WERI-Rb-1 (cell line): ENCODE results near the gene S100A3.
A peak's percentile ranks its signal among the peaks of the same experiment; 100 is the strongest.
"Not testable (repeated sequence)": the region's sequence is repeated elsewhere in the genome, so short reads cannot be mapped to it uniquely, and the experiment has no call there.

Experiments
- DNase-seq: peaks from one replicate; pipeline ENCODE4 v3.0.0-alpha.2; 2020
- H3K27ac ChIP-seq: fragments of 250-450 bp; sonication (Bioruptor Pico); 2 replicates; pipeline ENCODE4 v1.5.1; 2020; ENCODE audit warnings: mild to moderate bottlenecking, moderate library complexity
- H3K27me3 ChIP-seq: fragments of 250-450 bp; sonication (Bioruptor Pico); 2 replicates; pipeline ENCODE4 v1.5.1; 2021; ENCODE audit warnings: mild to moderate bottlenecking, low read depth, moderate library complexity; ENCODE audit not compliant: insufficient read depth, severe bottlenecking
- H3K36me3 ChIP-seq: fragments of 250-450 bp; sonication (Bioruptor Pico); 2 replicates; pipeline ENCODE4 v1.5.1; 2020; ENCODE audit warnings: mild to moderate bottlenecking, moderate library complexity
- H3K4me3 ChIP-seq: 2 replicates; pipeline ENCODE4 v1.5.1; 2011; ENCODE audit warnings: low read depth, mild to moderate bottlenecking, control low read depth, low read length
- H3K9me3 ChIP-seq: fragments of 250-450 bp; sonication (Bioruptor Pico); 2 replicates; pipeline ENCODE4 v1.5.1; 2021; ENCODE audit warnings: mild to moderate bottlenecking, moderate library complexity; ENCODE audit not compliant: severe bottlenecking
- TF ChIP-seq, protein P1 (sequence below): IDR thresholded peaks from 2 replicates; pipeline ENCODE4 v1.5.1; 2011; ENCODE audit warnings: low read depth, mild to moderate bottlenecking, control low read depth, inconsistent platforms, low read length

S100A3 gene, protein sequence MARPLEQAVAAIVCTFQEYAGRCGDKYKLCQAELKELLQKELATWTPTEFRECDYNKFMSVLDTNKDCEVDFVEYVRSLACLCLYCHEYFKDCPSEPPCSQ

DNA sequence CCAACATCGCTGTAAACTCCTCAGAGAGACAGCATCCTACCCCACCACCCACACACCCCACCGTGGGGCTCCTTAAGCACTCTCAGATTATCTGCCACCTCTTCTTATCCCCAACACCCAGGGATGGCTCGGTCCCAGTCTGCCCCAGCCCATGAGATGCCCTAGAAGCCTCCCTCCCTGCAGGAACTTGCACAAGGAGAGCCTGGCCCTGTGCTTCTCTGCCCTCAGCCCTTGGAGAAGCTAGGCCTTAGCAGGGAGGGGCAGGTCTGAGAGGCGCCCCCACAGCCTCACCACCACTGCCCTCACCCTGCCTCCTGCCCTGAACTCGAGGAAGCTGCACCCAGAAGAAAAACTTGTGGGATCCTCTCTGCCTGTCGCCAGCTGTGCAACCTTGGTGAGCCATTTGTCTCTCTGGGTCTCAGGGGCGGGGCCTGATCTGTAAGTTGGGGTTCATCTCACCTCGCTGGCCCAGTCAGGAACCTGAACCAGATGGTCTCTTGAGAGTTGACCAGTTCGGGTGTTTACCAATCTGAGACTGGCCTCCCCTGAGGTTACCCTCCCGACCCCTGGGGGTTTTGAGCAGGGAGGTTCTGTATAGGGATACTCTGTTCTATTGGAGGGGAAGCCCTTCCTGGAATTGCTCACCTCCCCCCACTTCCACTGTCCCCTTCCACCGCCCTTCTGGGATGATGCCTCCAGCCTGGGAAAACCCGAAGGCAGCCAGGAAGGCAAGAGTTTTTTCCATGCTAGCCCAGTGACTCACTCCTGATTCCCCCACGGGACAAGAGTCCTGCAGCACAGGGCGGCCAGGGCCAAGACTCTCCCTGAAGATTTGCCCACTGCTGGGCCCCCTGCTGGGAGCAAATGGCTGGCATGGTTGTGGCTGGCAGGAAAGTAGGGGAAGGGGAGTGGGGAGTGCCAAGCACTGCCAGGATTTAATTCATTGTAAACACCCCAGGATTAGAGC, at the start of gene S100A3:
Gene S100A3, minus strand, starts transcription at position 537 of the 967 bp plus-strand sequence. CDS start 773 bp downstream, outside the sequence.
- no peaks in the 10 kb centered on the region for H3K27me3 ChIP-seq
- no peaks in the 10 kb centered on the region for H3K36me3 ChIP-seq
- no peaks in the 10 kb centered on the region for H3K9me3 ChIP-seq
- DNase-seq = no peak
- no peak within 1 kb of the TSS for H3K4me3 ChIP-seq
- H3K27ac ChIP-seq = no peak within 1 kb of the TSS
- TF ChIP-seq, protein P1, sequence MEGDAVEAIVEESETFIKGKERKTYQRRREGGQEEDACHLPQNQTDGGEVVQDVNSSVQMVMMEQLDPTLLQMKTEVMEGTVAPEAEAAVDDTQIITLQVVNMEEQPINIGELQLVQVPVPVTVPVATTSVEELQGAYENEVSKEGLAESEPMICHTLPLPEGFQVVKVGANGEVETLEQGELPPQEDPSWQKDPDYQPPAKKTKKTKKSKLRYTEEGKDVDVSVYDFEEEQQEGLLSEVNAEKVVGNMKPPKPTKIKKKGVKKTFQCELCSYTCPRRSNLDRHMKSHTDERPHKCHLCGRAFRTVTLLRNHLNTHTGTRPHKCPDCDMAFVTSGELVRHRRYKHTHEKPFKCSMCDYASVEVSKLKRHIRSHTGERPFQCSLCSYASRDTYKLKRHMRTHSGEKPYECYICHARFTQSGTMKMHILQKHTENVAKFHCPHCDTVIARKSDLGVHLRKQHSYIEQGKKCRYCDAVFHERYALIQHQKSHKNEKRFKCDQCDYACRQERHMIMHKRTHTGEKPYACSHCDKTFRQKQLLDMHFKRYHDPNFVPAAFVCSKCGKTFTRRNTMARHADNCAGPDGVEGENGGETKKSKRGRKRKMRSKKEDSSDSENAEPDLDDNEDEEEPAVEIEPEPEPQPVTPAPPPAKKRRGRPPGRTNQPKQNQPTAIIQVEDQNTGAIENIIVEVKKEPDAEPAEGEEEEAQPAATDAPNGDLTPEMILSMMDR = no peak

DNA sequence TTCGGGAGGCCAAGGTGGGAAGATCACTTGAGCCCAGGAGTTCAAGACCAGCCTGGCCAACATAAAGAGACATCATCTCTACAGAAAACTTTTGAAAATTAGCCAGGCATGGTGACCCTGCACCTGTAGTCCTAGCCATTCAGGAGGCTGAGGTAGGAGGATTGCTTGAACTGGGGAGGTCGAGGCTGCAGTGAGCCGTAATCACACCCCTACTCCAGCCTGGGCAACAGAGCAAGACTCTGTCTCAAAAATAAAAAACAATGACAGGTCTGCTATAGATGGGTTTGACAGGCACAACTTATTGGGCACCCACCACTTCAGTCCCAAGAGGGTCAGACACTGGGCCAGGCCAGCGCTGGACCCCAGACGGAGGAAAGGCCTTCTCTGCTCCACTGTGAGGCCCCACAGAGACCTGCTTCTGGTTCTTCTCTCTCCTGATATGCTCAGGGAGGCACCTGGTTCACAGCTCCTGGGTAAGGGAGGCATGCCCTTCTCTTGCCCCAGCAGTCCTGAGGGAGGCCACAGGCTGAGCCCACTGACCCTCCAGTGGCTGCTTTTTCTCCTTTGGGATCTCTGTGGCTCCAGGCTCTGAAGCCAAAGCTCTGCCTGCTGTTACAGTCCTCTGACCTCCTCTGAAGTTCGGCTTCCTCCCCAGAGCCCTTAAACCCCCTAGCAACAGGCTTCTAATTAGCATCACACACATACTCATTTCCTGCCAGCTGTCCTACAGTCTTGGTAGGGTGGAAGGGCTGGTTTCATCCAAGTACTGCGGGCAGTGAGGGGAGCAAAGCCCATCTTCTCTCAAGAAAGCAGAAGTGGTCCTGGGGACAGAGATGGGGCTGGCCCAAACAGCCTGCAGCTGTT, 49.5 kb upstream of the S100A3 start:
- H3K27me3 ChIP-seq = no peaks in the 10 kb centered on the region
- no peak overlapping the region for H3K4me3 ChIP-seq
- TF ChIP-seq, protein P1 = no peak
- peak; percentile 76 for DNase-seq
- no peaks in the 10 kb centered on the region for H3K36me3 ChIP-seq
- H3K9me3 ChIP-seq = no peaks in the 10 kb centered on the region
- peak overlapping the region; percentile 28 for H3K27ac ChIP-seq

DNA sequence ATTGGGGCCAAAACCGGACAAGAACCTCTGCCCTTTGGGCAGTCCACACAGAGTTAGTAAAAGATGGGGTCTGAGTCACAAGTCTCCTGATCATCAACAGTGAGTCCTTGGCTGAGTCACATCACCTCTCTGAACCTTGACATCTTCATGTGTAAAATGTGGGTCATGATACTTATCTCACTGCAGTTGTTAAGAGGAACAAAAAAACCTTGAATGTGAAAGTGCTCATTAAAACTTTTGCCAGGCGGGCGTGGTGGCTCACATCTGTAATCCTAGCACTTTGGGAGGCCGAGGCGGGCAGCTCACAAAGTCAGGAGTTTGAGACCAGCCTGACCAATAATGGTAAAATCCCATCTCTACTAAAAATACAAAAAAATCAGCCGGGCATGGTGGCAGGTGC, 48.1 kb upstream of the S100A3 start:
- Histone ChIP-seq H3K27ac (no peak overlapping the region), H3K9me3 (no peaks in the 10 kb centered on the region), H3K27me3 (no peaks in the 10 kb centered on the region), H3K36me3 (no peaks in the 10 kb centered on the region), H3K4me3 (no peak overlapping the region)
- no peak for DNase-seq
- TF ChIP-seq, protein P1 = no peak

DNA sequence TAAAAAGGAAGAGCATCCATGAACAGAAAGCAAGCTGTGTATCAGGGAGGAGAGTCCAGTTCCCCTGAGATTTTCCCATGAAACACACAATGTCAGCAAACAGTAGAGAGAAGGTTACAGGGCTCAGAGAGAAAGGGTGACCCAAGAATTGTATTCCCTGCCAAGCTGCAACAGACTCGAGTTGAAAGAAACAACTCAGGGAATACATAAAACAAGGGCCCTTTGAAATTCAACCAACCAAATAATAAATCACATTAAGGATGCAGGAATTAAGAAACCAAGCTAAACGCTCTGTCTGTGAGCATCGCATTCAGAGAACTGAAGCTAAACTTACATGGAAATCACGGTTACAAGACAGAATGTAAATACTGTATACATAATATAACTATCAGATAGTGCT, 43.7 kb upstream of the S100A3 start:
- Histone ChIP-seq H3K36me3 (no peaks in the 10 kb centered on the region), H3K27ac (no peak overlapping the region), H3K4me3 (no peak overlapping the region), H3K9me3 (no peaks in the 10 kb centered on the region), H3K27me3 (no peaks in the 10 kb centered on the region)
- no peak for DNase-seq
- TF ChIP-seq, protein P1 = no peak

DNA sequence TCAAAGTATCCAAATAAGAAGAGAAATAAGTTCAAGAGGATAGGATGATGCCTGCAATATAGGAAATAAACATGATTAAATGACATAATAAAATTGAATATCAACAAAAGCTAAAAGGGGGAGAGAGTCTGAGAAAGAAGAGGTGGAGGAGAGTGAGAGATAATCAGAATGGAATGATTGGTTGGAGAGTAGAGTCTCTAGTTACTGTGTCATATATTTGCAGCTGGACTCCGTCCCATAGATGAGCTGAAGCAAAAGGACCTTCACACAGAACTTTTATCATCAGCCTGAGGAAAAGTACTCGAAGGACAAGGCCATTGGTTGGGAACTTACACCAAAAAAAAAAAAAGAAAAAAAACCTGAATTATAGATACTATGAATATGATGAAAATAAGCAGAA, 39.4 kb upstream of the S100A3 start:
- no peaks in the 10 kb centered on the region for H3K36me3 ChIP-seq
- peaks cover 3% of the 10 kb centered on the region for H3K9me3 ChIP-seq
- H3K27ac ChIP-seq = no peak overlapping the region
- no peaks in the 10 kb centered on the region for H3K27me3 ChIP-seq
- DNase-seq = no peak
- TF ChIP-seq, protein P1 = no peak
- H3K4me3 ChIP-seq = no peak overlapping the region

DNA sequence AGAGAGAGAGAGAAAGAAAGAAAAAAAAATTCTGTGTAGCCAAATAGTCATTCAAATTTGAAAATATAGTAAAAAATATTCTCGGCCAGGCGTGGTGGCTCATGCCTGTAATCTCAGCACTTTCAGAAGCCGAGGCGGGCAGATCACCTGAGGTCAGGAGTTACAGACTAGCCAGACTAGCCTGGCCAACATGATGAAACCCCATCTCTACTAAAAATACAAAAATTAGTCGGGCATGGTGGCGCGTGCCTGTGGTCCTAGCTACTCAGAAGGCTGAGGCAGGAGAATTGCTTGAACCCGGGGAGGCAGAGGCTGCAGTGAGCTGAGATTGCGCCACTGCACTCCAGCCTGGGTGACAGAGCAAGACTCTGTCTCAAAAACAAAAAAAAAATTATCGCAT, 39.0 kb upstream of the S100A3 start:
- not testable (repeated sequence) for H3K27ac ChIP-seq, DNase-seq, H3K4me3 ChIP-seq, H3K27me3 ChIP-seq, H3K36me3 ChIP-seq, H3K9me3 ChIP-seq
